MM.1S (cell line): ENCODE measurements around the gene VWC2.

ENCODE experiments used
- EZH2 ChIP-seq: fragments of 300-600 bp; sonication (generic); optimal IDR thresholded peaks from 2 replicates; pipeline ENCODE3; 2017; ENCODE audit warnings: low read depth, mild to moderate bottlenecking, antibody characterized with exemption, low read length, mixed read lengths
- EZH2phosphoT487 ChIP-seq: fragments of 300-600 bp; sonication (generic); IDR thresholded peaks from 2 replicates; pipeline ENCODE4 v1.6.1; 2018; ENCODE audit warnings: antibody characterized with exemption, low read length
- TF ChIP-seq, protein P1 (sequence below): fragments of 300-600 bp; sonication (generic); IDR thresholded peaks from 2 replicates; pipeline ENCODE4 v1.5.1; 2016; ENCODE audit warnings: antibody characterized with exemption, low read length, mixed read lengths

DNA sequence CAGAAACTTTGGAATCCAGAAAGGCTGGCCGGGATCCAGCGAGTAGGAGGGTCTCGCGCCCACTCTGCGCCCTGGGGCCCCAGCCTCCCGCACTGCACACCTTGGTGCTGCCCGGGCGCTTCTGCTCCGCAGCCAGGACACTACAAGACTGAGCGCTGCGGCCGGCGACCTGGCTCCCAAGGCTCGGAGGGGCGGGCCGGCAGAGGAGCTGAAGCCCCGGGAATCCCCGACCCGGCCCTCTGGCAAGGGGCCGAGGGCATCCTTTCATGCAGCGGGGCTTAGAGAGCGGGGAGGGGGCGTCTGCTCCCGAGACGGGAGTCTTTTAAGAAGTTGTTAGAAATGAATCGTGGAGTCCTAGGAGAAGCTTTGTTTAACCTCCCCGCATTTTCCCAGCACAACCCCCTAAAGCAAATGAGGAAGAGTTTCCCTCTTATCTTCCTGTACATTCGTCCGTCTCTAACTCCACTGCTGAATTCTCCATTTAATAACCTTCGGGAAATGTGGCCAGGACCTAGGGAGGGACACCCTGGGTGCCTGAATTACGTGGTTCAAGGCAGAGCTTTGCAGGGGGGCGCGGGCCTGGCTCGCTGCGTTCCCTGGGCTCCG is 1.1 kb downstream of the VWC2 start:
- TF ChIP-seq, protein P1, sequence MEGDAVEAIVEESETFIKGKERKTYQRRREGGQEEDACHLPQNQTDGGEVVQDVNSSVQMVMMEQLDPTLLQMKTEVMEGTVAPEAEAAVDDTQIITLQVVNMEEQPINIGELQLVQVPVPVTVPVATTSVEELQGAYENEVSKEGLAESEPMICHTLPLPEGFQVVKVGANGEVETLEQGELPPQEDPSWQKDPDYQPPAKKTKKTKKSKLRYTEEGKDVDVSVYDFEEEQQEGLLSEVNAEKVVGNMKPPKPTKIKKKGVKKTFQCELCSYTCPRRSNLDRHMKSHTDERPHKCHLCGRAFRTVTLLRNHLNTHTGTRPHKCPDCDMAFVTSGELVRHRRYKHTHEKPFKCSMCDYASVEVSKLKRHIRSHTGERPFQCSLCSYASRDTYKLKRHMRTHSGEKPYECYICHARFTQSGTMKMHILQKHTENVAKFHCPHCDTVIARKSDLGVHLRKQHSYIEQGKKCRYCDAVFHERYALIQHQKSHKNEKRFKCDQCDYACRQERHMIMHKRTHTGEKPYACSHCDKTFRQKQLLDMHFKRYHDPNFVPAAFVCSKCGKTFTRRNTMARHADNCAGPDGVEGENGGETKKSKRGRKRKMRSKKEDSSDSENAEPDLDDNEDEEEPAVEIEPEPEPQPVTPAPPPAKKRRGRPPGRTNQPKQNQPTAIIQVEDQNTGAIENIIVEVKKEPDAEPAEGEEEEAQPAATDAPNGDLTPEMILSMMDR = no peak
- TF ChIP-seq EZH2 (no peak), EZH2phosphoT487 (no peak)
